Stimulated activated naive CD4-positive, alpha-beta T cell treated with Interleukin-2 at 50 U/mL for 16 hours (primary cell): ENCODE data around the gene RIN1.

Source experiments
- DNase-seq: peaks from one replicate; lab custom pipeline; 2025; lab: John Stamatoyannopoulos, UW

RIN1 gene

DNA sequence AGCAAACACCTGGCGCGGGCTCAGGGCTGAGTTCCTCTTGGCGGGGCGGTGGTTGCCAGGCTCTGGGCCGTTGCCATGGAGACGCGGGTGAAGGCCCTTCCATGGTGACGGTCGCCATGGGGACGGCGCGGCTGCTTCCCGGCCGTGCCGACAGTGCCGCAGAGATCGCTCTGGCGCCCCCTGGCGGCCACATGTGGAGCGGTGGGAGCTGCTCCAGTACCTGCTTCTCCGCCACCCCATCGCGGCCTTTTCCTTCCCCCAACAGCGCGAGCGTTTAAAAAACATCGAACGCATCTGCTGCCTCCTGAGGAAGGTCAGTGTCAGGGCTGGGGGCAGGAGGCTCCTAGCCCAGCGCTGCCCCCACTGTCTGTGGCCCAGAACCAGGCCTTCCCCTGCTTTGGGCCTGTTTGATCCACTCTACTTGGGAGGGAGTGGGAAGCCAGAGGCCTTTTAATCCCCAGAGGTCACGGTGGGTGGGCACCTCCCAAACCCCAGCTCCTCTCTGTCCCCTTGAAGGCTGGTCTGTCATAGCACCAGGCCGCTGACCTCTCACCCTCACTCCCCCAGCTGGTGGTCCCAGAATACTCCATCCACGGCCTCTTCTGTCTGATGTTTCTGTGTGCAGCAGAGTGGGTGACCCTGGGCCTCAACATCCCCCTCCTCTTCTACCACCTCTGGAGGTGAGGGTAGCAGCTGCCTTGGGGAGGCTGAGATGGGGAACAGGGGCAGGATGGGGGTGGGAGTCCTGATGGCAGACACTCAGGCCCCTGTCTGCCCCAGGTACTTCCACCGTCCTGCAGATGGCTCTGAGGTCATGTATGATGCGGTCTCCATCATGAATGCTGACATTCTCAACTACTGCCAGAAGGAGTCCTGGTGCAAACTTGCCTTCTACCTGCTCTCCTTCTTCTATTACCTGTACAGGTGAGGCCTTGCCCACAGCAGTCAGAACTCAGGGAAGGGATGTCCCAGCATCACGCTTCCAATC, 53.5 kb downstream of the RIN1 start:
- peak; percentile 98 for DNase-seq
